OCI-LY1 (cell line): ENCODE results near the gene CREB5.

Experiments
- H2AFZ ChIP-seq: fragments of 200-600 bp; sonication (generic), shearing (Covaris generic); 2 replicates; pipeline ENCODE4 v1.6.0; 2014; ENCODE audit warnings: antibody characterized with exemption, mild to moderate bottlenecking, low read length
- H3F3A ChIP-seq: fragments of 200-600 bp; sonication (generic), shearing (Covaris generic); 2 replicates; pipeline ENCODE4 v1.6.0; 2014; ENCODE audit warnings: mild to moderate bottlenecking, antibody characterized with exemption, low read length, moderate library complexity; ENCODE audit not compliant: insufficient read depth
- H3K27ac ChIP-seq: fragments of 200-600 bp; sonication (generic); 2 replicates; pipeline ENCODE4 v1.5.1; 2014; ENCODE audit warnings: low read length, mixed run types, mild to moderate bottlenecking, low read depth; ENCODE audit not compliant: poor library complexity, severe bottlenecking
- H3K27me3 ChIP-seq: fragments of 200-600 bp; sonication (generic); 2 replicates; pipeline ENCODE4 v1.6.0; 2014; ENCODE audit warnings: antibody characterized with exemption, mild to moderate bottlenecking, low read length, moderate library complexity; ENCODE audit not compliant: insufficient read depth
- H3K36me3 ChIP-seq: fragments of 200-600 bp; sonication (generic); 2 replicates; pipeline ENCODE4 v1.6.1; 2014; ENCODE audit warnings: mild to moderate bottlenecking, antibody characterized with exemption, low read length, moderate library complexity, mixed read lengths; ENCODE audit not compliant: insufficient read depth
- H3K4me1 ChIP-seq: fragments of 200-600 bp; sonication (generic); 2 replicates; pipeline ENCODE4 v1.5.1; 2014; ENCODE audit warnings: mild to moderate bottlenecking, low read length, moderate library complexity; ENCODE audit not compliant: insufficient read depth, severe bottlenecking
- H3K4me2 ChIP-seq: fragments of 200-600 bp; sonication (generic), shearing (Covaris generic); 2 replicates; pipeline ENCODE4 v1.6.1; 2014; ENCODE audit warnings: low read length
- H3K4me3 ChIP-seq: fragments of 200-600 bp; sonication (generic); 2 replicates; pipeline ENCODE4 v1.5.1; 2014; ENCODE audit warnings: low read length, low read depth, mild to moderate bottlenecking, mixed read lengths; ENCODE audit not compliant: poor library complexity, severe bottlenecking
- H3K79me2 ChIP-seq: fragments of 200-600 bp; shearing (Covaris generic); 2 replicates; pipeline ENCODE4 v1.6.1; 2016; ENCODE audit warnings: mixed run types, low read length, mixed read lengths; ENCODE audit not compliant: insufficient read depth
- H3K9ac ChIP-seq: fragments of 200-600 bp; sonication (generic), shearing (Covaris generic); 2 replicates; pipeline ENCODE4 v1.6.1; 2014; ENCODE audit warnings: mild to moderate bottlenecking, low read length, mixed read lengths
- H3K9me2 ChIP-seq: fragments of 200-600 bp; sonication (generic), shearing (Covaris generic); 2 replicates; pipeline ENCODE4 v1.6.1; 2014; ENCODE audit warnings: low read depth, mild to moderate bottlenecking, low read length, mixed read lengths
- H3K9me3 ChIP-seq: fragments of 200-600 bp; shearing (Covaris generic); 2 replicates; pipeline ENCODE4 v1.6.1; 2014; ENCODE audit warnings: low read length, mixed read lengths
- H4K20me1 ChIP-seq: fragments of 200-600 bp; sonication (generic), shearing (Covaris generic); 2 replicates; pipeline ENCODE4 v1.6.0; 2016; ENCODE audit warnings: mild to moderate bottlenecking, low read length; ENCODE audit not compliant: insufficient read depth
- CTCF ChIP-seq: fragments of 200-600 bp; sonication (generic), shearing (Covaris generic); IDR thresholded peaks from 2 replicates; pipeline ENCODE4 v1.5.1; 2017; ENCODE audit warnings: mild to moderate bottlenecking, antibody characterized with exemption, low read length, moderate library complexity, mixed read lengths
- EZH2 ChIP-seq: fragments of 200-600 bp; sonication (generic), shearing (Covaris generic); IDR thresholded peaks from 2 replicates; pipeline ENCODE4 v1.8.0; 2017; ENCODE audit warnings: borderline replicate concordance, mixed run types, mild to moderate bottlenecking, antibody characterized with exemption, low read length, moderate library complexity, mixed read lengths

The CREB5 gene

GRCh38 chr7:28856656-28857055 is 444.3 kb downstream of the CREB5 start:
- H2AFZ ChIP-seq: no peak overlapping the region
- no peak for TF ChIP-seq CTCF
- no peak for TF ChIP-seq EZH2
- no peaks in the 10 kb centered on the region for H3F3A ChIP-seq
- H3K27me3 ChIP-seq: 0 out of 2 replicates have a peak, but pooled peaks cover 4% of the 10 kb centered on the region
- H3K79me2 ChIP-seq: no peaks in the 10 kb centered on the region
- H3K9ac ChIP-seq: no peak overlapping the region
- H3K27ac ChIP-seq: no peak overlapping the region
- H3K4me1 ChIP-seq: peaks cover 12% of the 10 kb centered on the region
- no peaks in the 10 kb centered on the region for H3K9me2 ChIP-seq
- H3K4me3 ChIP-seq: no peak overlapping the region
- no peaks in the 10 kb centered on the region for H3K9me3 ChIP-seq
- no peaks in the 10 kb centered on the region for H3K36me3 ChIP-seq
- no peaks in the 10 kb centered on the region for H4K20me1 ChIP-seq
- H3K4me2 ChIP-seq: no peak overlapping the region

GRCh38 chr7:28858206-28858605 is 445.9 kb downstream of the CREB5 start:
- Histone ChIP-seq H3K9ac (no peak overlapping the region), H3K4me2 (no peak overlapping the region), H3K36me3 (no peaks in the 10 kb centered on the region), H3K27ac (no peak overlapping the region), H3F3A (no peaks in the 10 kb centered on the region), H2AFZ (no peak overlapping the region), H4K20me1 (no peaks in the 10 kb centered on the region), H3K9me2 (no peaks in the 10 kb centered on the region), H3K9me3 (no peaks in the 10 kb centered on the region), H3K4me1 (peaks cover 12% of the 10 kb centered on the region), H3K4me3 (no peak overlapping the region), H3K79me2 (no peaks in the 10 kb centered on the region), H3K27me3 (peaks cover 7% of the 10 kb centered on the region; the same call in 1 of the 2 replicates)
- TF ChIP-seq EZH2 (no peak), CTCF (no peak)

GRCh38 chr7:28858895-28859294 is 446.6 kb downstream of the CREB5 start:
- TF ChIP-seq EZH2 (no peak), CTCF (no peak)
- no peaks in the 10 kb centered on the region for H3K79me2 ChIP-seq
- H3K27me3 ChIP-seq: peaks cover 11% of the 10 kb centered on the region; the same call in 1 of the 2 replicates

More at GRCh38 chr7:28858895-28859294, 446.6 kb downstream of the CREB5 start:
- Histone ChIP-seq H4K20me1 (no peaks in the 10 kb centered on the region), H3K9me3 (no peaks in the 10 kb centered on the region), H3K4me1 (peaks cover 5% of the 10 kb centered on the region), H3K4me2 (no peak overlapping the region), H3K9me2 (no peaks in the 10 kb centered on the region), H3K9ac (no peak overlapping the region), H2AFZ (no peak overlapping the region), H3F3A (no peaks in the 10 kb centered on the region), H3K27ac (no peak overlapping the region), H3K36me3 (no peaks in the 10 kb centered on the region), H3K4me3 (no peak overlapping the region)
